Memory B cell (primary cell): ENCODE results near the gene EFCAB5.
"Not testable (repeated sequence)": the region's sequence is repeated elsewhere in the genome, so short reads cannot be mapped to it uniquely, and the experiment has no call there.

Experiments
- ATAC-seq: fragments of 150-1000 bp; cut with Tn5 transposase; 2 replicates; pipeline ENCODE4 v1.10.0; 2021; ENCODE audit warnings: low read depth, mild to moderate bottlenecking, moderate library complexity
- DNase-seq, 2 donors: peaks; one replicate each; pipeline ENCODE4 v3.0.0; 2022; ENCODE audit warnings: low spot score in 2 of 2
- H3K27ac Mint-ChIP-seq: one replicate; pipeline ENCODE4 v1.8.0; 2022; ENCODE audit warnings: mild to moderate bottlenecking, moderate library complexity, mixed read lengths
- H3K27me3 Mint-ChIP-seq: one replicate; pipeline ENCODE4 v1.8.0; 2022; ENCODE audit warnings: mixed read lengths
- H3K36me3 Mint-ChIP-seq: one replicate; pipeline ENCODE4 v1.8.0; 2022; ENCODE audit warnings: mild to moderate bottlenecking, mixed read lengths
- H3K4me1 Mint-ChIP-seq: one replicate; pipeline ENCODE4 v1.8.0; 2022; ENCODE audit warnings: mixed read lengths
- H3K4me3 Mint-ChIP-seq: one replicate; pipeline ENCODE4 v1.8.0; 2022; ENCODE audit warnings: mild to moderate bottlenecking, moderate library complexity, mixed read lengths
- H3K9me3 Mint-ChIP-seq: one replicate; pipeline ENCODE4 v1.8.0; 2022; ENCODE audit warnings: mixed read lengths

EFCAB5 gene

DNA sequence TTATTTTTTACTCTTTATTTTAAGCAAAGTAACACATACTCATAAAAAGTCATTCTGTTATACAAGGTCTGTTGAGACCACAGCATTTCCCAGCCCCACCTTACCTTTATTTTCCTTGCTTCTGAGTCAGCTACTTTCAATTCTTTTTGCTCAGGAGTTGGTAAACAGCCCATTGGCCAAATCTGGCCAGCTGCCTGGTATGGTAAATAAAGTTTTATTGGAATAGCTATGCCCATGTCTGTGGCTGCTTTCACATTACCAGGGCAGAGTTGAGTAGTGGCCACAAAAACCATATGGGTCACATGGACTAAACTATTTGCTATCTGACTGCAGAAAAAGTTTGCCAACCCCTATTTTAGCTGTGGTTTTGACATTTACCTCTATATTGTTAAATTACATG, 171.8 kb downstream of the EFCAB5 start:
- Mint-ChIP-seq H3K27me3 (peaks cover 4% of the 10 kb centered on the region), H3K9me3 (no peaks in the 10 kb centered on the region), H3K4me3 (no peak overlapping the region), H3K4me1 (peaks cover 3% of the 10 kb centered on the region), H3K36me3 (peaks cover 2% of the 10 kb centered on the region), H3K27ac (no peak overlapping the region)
- ATAC-seq (no peak), DNase-seq (no peak)

DNA sequence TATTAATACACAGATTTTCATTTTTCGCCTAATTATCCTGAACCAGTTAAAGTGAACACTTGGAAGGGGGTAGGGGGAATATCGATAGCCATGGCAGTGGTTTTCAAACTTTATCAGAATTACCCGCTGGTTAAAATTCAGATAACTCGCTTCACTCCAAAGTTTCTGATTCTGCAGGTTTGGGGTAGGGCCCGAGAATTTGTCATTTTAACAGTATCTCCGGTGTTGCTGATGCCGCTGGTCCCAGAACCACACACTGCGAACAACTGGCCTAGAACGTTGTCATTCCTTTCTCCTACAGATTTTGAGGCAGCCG, 174.9 kb downstream of the EFCAB5 start:
- Mint-ChIP-seq H3K27ac (peak overlapping the region; percentile 100), H3K36me3 (peaks cover 11% of the 10 kb centered on the region), H3K4me3 (peak overlapping the region; percentile 98), H3K9me3 (no peaks in the 10 kb centered on the region), H3K4me1 (peaks cover 16% of the 10 kb centered on the region), H3K27me3 (peaks cover 2% of the 10 kb centered on the region)
- ATAC-seq (peak; percentile 30), DNase-seq (no peak)

DNA sequence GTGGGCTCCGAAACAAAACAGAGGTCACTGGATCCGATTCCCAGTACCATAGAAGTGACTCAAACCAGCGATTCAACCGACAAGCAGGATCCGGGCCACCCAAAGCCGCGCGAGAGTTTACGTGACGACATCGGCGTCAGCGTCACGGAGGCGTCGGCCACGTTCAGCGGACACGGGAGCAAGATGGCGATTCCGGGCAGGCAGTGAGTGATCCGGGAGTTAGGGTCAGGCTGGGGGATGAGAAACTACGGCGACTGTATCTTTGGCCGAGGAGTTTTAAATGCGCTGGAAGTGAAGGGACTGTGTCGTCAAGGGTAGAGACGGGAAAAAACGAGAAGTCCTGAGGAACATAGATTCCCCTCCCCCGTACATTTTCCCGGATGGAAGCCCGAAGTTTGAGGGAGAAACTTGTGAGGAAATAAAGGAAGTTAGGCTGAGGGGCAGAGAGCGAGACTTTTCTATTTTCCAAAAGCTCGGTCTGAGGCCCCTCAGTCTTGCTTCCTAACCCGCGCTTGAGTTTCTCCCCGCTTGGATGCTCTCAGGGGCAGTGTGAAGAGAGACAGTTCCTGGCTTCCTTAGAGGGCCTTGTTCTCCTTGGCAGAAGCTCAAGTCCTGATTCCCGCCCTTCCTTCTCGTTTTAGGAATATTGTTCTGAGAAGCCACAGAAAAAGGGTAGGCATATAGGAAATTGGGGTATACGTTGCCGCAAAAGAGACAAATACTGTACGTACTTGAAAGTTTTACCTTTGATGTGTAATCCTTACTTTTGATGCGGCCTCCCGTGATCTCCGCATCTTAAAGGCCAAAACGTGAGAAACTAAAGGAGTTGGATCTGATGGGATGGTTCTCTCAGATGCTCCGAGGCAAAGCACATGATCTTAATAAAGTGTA, 175.5 kb downstream of the EFCAB5 start, which contains the start of gene NSRP1:
NSRP1 (plus strand) TSS at position 156 of the 891 bp plus-strand sequence; CDS start at position 184, 28 bp downstream.
- H3K9me3 Mint-ChIP-seq, result no peaks in the 10 kb centered on the region
- peaks cover under 1% of the 10 kb centered on the region for H3K27me3 Mint-ChIP-seq
- peak; percentile 85 to 88 for DNase-seq
- peak within 1 kb of the TSS; percentile 100 for H3K27ac Mint-ChIP-seq
- ATAC-seq, result peak; percentile 97
- peaks cover 13% of the 10 kb centered on the region for H3K36me3 Mint-ChIP-seq
- H3K4me3 Mint-ChIP-seq, result peak within 1 kb of the TSS; percentile 98
- peaks cover 19% of the 10 kb centered on the region for H3K4me1 Mint-ChIP-seq

DNA sequence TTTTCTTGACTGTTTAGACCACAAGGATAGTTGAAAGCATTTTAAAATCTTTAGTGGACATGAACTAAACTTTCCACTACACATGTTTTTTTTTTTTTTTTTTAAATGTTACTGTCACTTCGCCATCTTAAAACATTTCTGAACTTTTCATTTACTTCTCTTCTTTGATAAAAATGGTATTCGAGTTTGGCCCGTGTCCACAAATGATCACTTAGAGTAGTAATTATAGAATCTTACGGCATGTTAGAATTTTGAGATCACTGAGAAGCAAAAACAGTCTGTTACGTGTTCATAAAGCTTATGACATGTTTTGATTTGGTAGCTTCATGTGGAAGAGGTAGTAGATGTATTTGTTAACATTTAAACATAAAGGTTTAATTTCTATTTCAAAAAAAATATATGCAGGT, 176.2 kb downstream of the EFCAB5 start:
- Mint-ChIP-seq H3K36me3 (peaks cover 13% of the 10 kb centered on the region), H3K27ac (peak overlapping the region; percentile 100), H3K4me3 (peak overlapping the region; percentile 98), H3K9me3 (no peaks in the 10 kb centered on the region), H3K27me3 (no peaks in the 10 kb centered on the region), H3K4me1 (peaks cover 19% of the 10 kb centered on the region)
- DNase-seq, result no peak
- ATAC-seq, result no peak

DNA sequence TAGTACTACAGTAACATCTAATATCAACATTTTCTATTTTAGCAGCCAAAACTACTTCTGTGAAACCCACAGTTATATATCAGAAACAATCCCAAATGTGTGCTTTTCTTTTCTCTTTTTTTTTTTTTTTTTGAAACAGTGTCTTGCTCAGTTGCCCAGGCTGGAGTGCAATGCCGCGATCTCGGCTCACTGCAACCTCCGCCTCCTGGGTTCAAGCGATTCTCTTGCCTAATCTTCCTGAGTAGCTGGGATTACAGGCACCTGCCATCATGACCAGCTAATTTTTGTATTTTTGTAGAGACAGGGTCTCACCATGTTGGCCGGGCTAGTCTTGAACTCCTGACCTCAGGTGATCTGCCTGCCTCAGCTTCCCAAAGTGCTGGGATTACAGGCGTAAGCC, 177.2 kb downstream of the EFCAB5 start:
- ATAC-seq, DNase-seq, H3K9me3 Mint-ChIP-seq, H3K27me3 Mint-ChIP-seq: not testable (repeated sequence)
- H3K36me3 Mint-ChIP-seq, result peaks cover 13% of the 10 kb centered on the region
- H3K27ac Mint-ChIP-seq, result peak overlapping the region; percentile 100
- peaks cover 19% of the 10 kb centered on the region for H3K4me1 Mint-ChIP-seq
- peak overlapping the region; percentile 37 for H3K4me3 Mint-ChIP-seq

DNA sequence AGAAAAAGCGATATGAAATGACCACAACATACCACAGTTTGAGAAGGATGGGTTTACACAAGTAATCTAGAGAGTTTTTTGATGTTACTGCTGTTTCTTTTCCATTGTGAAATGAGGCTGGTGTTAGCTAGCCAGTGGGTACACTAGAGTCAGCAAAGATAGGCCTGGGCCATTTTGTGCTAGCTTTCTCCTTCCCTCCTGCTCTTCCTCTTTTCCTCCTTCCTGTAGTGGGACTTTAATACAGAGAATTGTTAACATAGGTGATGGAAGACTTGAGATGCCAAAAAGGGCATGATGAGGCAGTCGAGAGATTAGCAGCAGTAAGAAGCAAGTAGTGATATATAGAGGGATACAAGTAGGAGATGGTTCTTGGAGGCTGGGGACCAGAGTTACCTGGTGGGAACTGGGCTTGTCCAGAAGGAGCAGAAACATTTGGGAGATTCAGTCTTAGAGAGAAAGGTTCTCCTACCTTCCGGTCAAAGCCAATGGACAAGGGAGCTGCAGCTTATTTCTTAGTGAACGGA, 182.9 kb downstream of the EFCAB5 start:
- Mint-ChIP-seq H3K4me3 (no peak overlapping the region), H3K4me1 (peaks cover 23% of the 10 kb centered on the region), H3K9me3 (no peaks in the 10 kb centered on the region), H3K36me3 (peaks cover 15% of the 10 kb centered on the region), H3K27ac (no peak overlapping the region), H3K27me3 (no peaks in the 10 kb centered on the region)
- ATAC-seq (no peak), DNase-seq (no peak)

DNA sequence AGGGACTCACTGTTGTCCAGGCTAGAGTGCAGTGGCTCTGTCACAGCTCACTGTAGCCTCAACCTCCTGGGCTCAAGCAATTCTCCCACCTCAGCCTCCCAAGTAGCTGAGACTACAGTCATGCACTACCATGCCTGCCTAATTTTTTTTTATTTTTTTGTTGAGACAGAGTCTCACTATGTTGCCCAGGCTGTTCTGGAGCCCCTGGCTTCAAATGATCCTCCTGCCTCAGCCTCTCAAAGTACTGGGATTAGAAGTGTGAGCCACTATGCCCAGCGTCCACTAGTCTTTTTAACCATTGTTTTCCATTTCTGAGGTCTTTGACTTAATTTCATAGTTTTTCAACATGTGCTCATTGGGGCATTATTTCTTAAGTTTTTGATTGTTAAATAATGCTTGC, 188.7 kb downstream of the EFCAB5 start:
- Mint-ChIP-seq H3K27me3 (no peaks in the 10 kb centered on the region), H3K27ac (no peak overlapping the region), H3K36me3 (peaks cover 15% of the 10 kb centered on the region), H3K9me3 (no peaks in the 10 kb centered on the region), H3K4me1 (peaks cover 8% of the 10 kb centered on the region), H3K4me3 (no peak overlapping the region)
- DNase-seq (no peak), ATAC-seq (no peak)

DNA sequence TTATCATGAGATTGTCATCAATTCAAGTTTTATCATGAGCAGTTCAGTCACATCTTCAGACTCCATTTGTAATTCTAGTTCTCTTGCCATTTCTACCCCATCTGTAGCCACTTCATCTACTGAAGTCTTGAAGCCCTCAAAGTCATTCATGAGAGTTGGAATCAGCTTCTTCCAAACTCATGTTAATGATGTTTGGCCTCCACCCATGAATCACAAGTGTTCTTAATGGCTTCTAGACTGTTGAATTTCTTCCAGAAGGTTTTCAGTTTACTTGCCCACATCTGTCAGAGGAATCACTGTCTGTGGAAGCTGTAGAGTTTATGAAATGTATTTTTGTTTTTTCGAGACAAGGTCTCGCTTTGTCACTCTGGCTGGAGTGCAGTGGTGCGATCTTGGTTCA, 191.2 kb downstream of the EFCAB5 start:
- Mint-ChIP-seq H3K4me1 (peaks cover 6% of the 10 kb centered on the region), H3K27ac (no peak overlapping the region), H3K27me3 (no peaks in the 10 kb centered on the region), H3K36me3 (peaks cover 12% of the 10 kb centered on the region), H3K4me3 (no peak overlapping the region), H3K9me3 (no peaks in the 10 kb centered on the region)
- ATAC-seq, result no peak
- DNase-seq, result no peak

DNA sequence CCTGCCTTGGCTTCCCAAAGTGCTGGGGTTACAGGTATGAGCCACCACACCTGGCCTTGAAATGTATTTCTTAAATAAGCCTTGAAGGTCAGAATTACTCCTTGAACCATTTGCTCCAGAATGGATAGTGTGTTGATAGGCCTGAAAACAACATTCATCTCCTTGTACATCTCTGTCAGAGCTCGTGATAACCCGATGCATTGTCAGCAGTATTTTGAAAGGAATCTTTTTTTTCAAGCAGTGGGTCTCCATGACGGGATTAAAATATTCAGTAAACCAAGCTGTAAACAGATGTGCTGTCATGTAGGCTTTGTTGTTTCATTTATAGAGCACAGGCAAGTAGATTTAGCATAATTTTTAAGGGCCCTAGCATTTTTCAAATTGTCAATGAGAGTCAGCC, 191.8 kb downstream of the EFCAB5 start:
- H3K4me3 Mint-ChIP-seq, result no peak overlapping the region
- ATAC-seq (no peak), DNase-seq (no peak)
- H3K9me3 Mint-ChIP-seq, result no peaks in the 10 kb centered on the region
- H3K27ac Mint-ChIP-seq, result no peak overlapping the region
- H3K36me3 Mint-ChIP-seq, result peaks cover 16% of the 10 kb centered on the region
- no peaks in the 10 kb centered on the region for H3K27me3 Mint-ChIP-seq
- peaks cover 11% of the 10 kb centered on the region for H3K4me1 Mint-ChIP-seq

DNA sequence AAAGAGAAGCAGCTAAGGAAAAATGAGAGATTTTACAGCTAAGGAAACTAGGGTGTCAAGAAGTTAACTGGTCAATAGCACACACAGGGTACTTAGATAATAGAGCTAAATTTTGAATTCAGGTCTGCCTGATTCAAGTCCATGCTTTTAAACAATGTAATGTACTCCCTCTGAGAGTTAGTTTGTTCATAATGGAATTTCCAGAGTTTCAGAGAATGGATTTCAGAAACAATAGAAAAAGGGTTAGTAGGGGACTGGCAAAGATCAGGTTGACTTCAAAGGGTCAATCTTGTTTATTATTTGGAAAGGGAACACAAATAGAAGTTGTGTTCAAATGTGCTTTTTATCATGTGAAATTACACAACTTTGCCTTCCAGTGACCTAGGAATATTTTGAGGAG, 193.1 kb downstream of the EFCAB5 start:
- no peaks in the 10 kb centered on the region for H3K27me3 Mint-ChIP-seq
- H3K4me3 Mint-ChIP-seq, result no peak overlapping the region
- no peak for ATAC-seq
- H3K36me3 Mint-ChIP-seq, result peaks cover 16% of the 10 kb centered on the region
- DNase-seq, result no peak
- no peaks in the 10 kb centered on the region for H3K9me3 Mint-ChIP-seq
- H3K27ac Mint-ChIP-seq, result peak overlapping the region; percentile 14
- H3K4me1 Mint-ChIP-seq, result peaks cover 11% of the 10 kb centered on the region

DNA sequence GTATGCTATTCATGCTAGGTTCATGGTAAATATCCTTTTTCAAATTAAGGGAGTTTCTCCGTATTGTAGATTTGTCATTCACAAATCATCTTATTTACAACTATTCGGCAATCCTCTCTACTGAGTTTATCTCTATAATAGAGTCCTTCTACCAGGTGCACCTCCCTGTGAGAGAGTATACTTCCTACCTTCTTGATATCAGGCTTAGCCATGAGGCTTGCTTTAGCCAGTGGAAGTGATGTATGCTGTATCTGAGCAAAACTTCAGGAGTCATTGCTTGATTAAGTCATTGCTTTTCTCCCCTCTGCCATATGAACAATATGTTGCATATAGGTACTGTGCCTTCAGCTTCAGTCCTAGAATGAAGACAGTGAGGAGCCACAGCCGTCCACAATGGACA, 195.7 kb downstream of the EFCAB5 start:
- Mint-ChIP-seq H3K27me3 (no peaks in the 10 kb centered on the region), H3K36me3 (peaks cover 11% of the 10 kb centered on the region), H3K9me3 (no peaks in the 10 kb centered on the region), H3K4me3 (no peak overlapping the region), H3K4me1 (peaks cover 11% of the 10 kb centered on the region), H3K27ac (no peak overlapping the region)
- DNase-seq (no peak), ATAC-seq (no peak)

DNA sequence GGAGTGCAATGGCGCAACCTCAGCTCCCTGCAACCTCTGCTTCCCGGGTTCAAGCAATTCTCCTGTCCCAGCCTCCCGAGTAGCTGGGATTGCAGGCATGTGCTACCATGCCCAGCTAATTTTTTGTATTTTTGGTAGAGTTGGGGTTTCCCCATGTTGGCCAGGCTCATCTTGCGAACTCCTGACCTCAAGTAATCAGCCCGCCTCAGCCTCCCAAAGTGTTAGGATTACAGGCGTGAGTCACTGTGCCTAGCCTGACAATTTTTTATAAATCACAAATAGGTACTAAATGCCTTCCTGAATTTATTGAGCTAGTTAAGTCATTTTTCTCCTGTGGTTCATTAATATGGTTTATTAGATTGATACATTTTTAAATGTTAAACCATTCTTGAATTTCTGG, 206.4 kb downstream of the EFCAB5 start:
- not testable (repeated sequence) for H3K27ac Mint-ChIP-seq, H3K27me3 Mint-ChIP-seq, H3K4me1 Mint-ChIP-seq, H3K9me3 Mint-ChIP-seq, H3K4me3 Mint-ChIP-seq, DNase-seq, H3K36me3 Mint-ChIP-seq, ATAC-seq

DNA sequence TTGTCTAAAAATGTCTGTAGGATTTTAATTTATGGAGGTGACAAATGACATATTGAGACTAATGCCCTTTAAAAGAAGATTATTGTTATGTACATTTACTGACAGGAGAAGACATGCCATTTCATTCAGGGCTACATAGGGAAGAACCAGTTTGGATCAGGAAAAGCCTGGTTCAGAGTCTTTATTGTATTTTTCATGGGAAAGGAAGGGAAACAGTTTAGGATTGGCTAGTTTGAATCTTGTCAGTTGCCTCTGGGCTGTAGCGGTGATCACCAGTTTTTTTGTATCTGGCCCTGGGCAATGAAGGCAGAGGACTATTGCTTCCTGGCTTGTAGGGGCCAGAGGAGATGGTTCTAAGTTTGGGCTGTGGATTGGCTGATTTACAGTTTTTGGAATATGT, 206.9 kb downstream of the EFCAB5 start:
- no peak overlapping the region for H3K4me3 Mint-ChIP-seq
- no peak overlapping the region for H3K27ac Mint-ChIP-seq
- peaks cover 8% of the 10 kb centered on the region for H3K36me3 Mint-ChIP-seq
- no peaks in the 10 kb centered on the region for H3K27me3 Mint-ChIP-seq
- ATAC-seq (no peak), DNase-seq (no peak)
- H3K4me1 Mint-ChIP-seq, result peaks cover 2% of the 10 kb centered on the region
- no peaks in the 10 kb centered on the region for H3K9me3 Mint-ChIP-seq

DNA sequence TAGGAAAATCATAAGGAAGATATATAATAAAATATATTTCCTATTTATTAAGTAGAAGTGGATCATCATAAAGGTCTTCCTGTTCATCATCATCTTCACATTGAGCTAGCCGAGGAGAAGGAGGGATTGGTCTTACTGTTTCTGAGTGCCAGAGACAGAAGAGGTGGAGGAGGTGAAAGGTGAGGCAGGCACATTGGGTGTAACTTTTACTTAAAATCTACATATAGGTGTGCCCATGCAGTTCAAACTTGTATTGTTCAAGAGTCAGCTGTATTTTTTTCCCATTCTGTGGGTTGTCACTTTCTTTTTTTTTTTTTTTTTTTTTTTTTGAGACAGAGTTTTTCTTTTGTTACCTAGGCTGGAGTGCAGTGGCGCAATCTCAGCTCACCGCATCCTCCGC, 210.0 kb downstream of the EFCAB5 start:
- DNase-seq (no peak), ATAC-seq (no peak)
- no peaks in the 10 kb centered on the region for H3K9me3 Mint-ChIP-seq
- peaks cover 6% of the 10 kb centered on the region for H3K4me1 Mint-ChIP-seq
- peaks cover 9% of the 10 kb centered on the region for H3K36me3 Mint-ChIP-seq
- no peaks in the 10 kb centered on the region for H3K27me3 Mint-ChIP-seq
- H3K4me3 Mint-ChIP-seq, result no peak overlapping the region
- H3K27ac Mint-ChIP-seq, result no peak overlapping the region

DNA sequence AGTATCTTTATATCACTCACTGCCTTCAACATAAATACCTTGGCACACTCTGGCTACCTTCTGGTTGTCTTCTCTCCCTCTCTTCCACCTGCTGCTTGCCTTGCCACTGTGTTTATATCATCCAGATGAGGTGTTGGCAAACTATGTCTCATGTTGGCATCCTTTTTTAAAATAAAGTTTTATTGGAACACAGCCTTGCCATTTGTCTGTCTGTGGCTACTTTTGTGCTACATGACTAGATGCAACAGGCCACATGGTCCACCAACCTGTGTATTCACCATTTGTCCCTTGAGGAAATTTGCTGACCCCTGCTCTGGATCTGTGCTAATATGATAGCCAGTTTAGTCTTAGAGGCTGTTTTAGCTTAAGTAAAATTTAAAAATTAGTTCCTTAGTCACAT, 212.0 kb downstream of the EFCAB5 start:
- Mint-ChIP-seq H3K27ac (no peak overlapping the region), H3K9me3 (no peaks in the 10 kb centered on the region), H3K4me3 (no peak overlapping the region), H3K36me3 (peaks cover 22% of the 10 kb centered on the region), H3K27me3 (no peaks in the 10 kb centered on the region), H3K4me1 (peaks cover 20% of the 10 kb centered on the region)
- DNase-seq, result no peak
- ATAC-seq, result no peak
